Ascending aorta (tissue), 2 donors: ENCODE results near the gene MYO1G. TPM values are rescaled to one million over a fixed set of nuclear protein-coding genes. Genes with fewer than 3 reads are reported as not detected.

Source experiments
- DNase-seq, 2 donors: peaks; one replicate each; pipeline ENCODE4 v3.0.0-alpha.2; 2019; ENCODE audit warnings: low spot score in 2 of 2
- H3K27ac ChIP-seq, 2 donors: fragments of 200-600 bp; sonication (generic); one replicate each; pipeline ENCODE4 v1.5.1; 2016 to 2017; ENCODE audit warnings: mild to moderate bottlenecking in 1 of 2
- H3K27me3 ChIP-seq: fragments of 200-600 bp; sonication (generic); one replicate; pipeline ENCODE4 v1.5.1; 2017
- H3K36me3 ChIP-seq, 2 donors: fragments of 200-600 bp; sonication (generic); one replicate each; pipeline ENCODE4 v1.5.1; 2016
- H3K4me1 ChIP-seq, 2 donors: fragments of 200-600 bp; sonication (generic); one replicate each; pipeline ENCODE4 v1.5.1; 2016 to 2017; ENCODE audit warnings: mild to moderate bottlenecking in 1 of 2
- H3K4me3 ChIP-seq, 2 donors: fragments of 200-600 bp; sonication (generic); one replicate each; pipeline ENCODE4 v1.5.1; 2016 to 2017; ENCODE audit warnings: mild to moderate bottlenecking in 1 of 2
- H3K9me3 ChIP-seq, 2 donors: fragments of 200-600 bp; sonication (generic); one replicate each; pipeline ENCODE4 v1.5.1; 2016
- CTCF ChIP-seq, 3 experiments: fragments of 200-600 bp in 2 of 3; fragments of 450-650 bp in 1 of 3; sonication (generic) in 2 of 3; IDR thresholded peaks; one replicate each; pipeline ENCODE4 v1.5.1; 2016 to 2019; ENCODE audit warnings: antibody characterized with exemption in 3 of 3, mild to moderate bottlenecking in 1 of 3, moderate library complexity in 1 of 3
- intact Hi-C: fragments of 100-400 bp; cut with DNase I; formaldehyde crosslinking; loops from one replicate; pipeline ENCODE4 v1.15.1; 2023
- total RNA-seq: library from RNA; depleted of rRNA; stranded (reverse); fragments of >200 nt; gene quantifications from one replicate; pipeline ENCODE4 v1.1.0, GENCODE V29; 2016

Gene MYO1G
- total RNA-seq, 1 donor from 2014 or later, result 5.9 TPM

- no peak for TF ChIP-seq CTCF (IDR thresholded peaks at IDR 0.05)
- Histone ChIP-seq H3K4me3 (no peak overlapping the region), H3K9me3 (no peaks in the 10 kb centered on the region), H3K36me3 (no peaks in the 10 kb centered on the region), H3K4me1 (peaks cover 3 to 4% of the 10 kb centered on the region in 2 donors), H3K27ac (no peak overlapping the region), H3K27me3 (no peaks in the 10 kb centered on the region)
- intact Hi-C loops, result loop anchor here (10.0 kb wide), 1 partner anchor 49 kb away; no protein-coding TSS in a partner anchor
- no peak for DNase-seq
Observed at GRCh38 chr7:44965937-44966730, 12.7 kb downstream of the MYO1G start.

GRCh38 chr7:44965441-44965903, 13.3 kb downstream of the MYO1G start:
- Histone ChIP-seq H3K36me3 (no peaks in the 10 kb centered on the region), H3K27me3 (no peaks in the 10 kb centered on the region), H3K27ac (no peak overlapping the region), H3K4me1 (peaks cover 3 to 4% of the 10 kb centered on the region in 2 donors), H3K9me3 (no peaks in the 10 kb centered on the region), H3K4me3 (no peak overlapping the region)
- no peak for DNase-seq
- intact Hi-C loops, result loop anchor here (10.0 kb wide), 1 partner anchor 49 kb away; no protein-coding TSS in a partner anchor
- no peak for TF ChIP-seq CTCF (IDR thresholded peaks at IDR 0.05)

GRCh38 chr7:44964831-44965440, 13.9 kb downstream of the MYO1G start:
- Histone ChIP-seq H3K27ac (no peak overlapping the region), H3K4me3 (no peak overlapping the region), H3K4me1 (peaks cover 3 to 4% of the 10 kb centered on the region in 2 donors), H3K27me3 (no peaks in the 10 kb centered on the region), H3K36me3 (no peaks in the 10 kb centered on the region), H3K9me3 (no peaks in the 10 kb centered on the region)
- no peak for TF ChIP-seq CTCF (IDR thresholded peaks at IDR 0.05)
- DNase-seq, result no peak
- intact Hi-C loops, result loop anchor here (10.0 kb wide), 1 partner anchor 50 kb away; no protein-coding TSS in a partner anchor

GRCh38 chr7:44964384-44964830, 14.4 kb downstream of the MYO1G start:
- DNase-seq, result no peak
- H3K4me1 ChIP-seq, result peaks cover 3 to 4% of the 10 kb centered on the region in 2 donors
- TF ChIP-seq CTCF (IDR thresholded peaks at IDR 0.05), result no peak
- no peak overlapping the region for H3K4me3 ChIP-seq
- H3K27ac ChIP-seq, result no peak overlapping the region
- intact Hi-C loops, result loop anchor here (10.0 kb wide), 1 partner anchor 50 kb away; no protein-coding TSS in a partner anchor
- H3K27me3 ChIP-seq, result no peaks in the 10 kb centered on the region
- no peaks in the 10 kb centered on the region for H3K9me3 ChIP-seq
- no peaks in the 10 kb centered on the region for H3K36me3 ChIP-seq

GRCh38 chr7:44963364-44964290, 15.2 kb downstream of the MYO1G start:
- intact Hi-C loops, result loop anchor here (10.0 kb wide), 1 partner anchor 51 kb away; no protein-coding TSS in a partner anchor
- no peak for TF ChIP-seq CTCF (IDR thresholded peaks at IDR 0.05)
- H3K4me3 ChIP-seq, result peak overlapping the region; percentile 50 to 73
- no peak overlapping the region for H3K27ac ChIP-seq
- peaks cover 3 to 4% of the 10 kb centered on the region in 2 donors for H3K4me1 ChIP-seq
- no peaks in the 10 kb centered on the region for H3K36me3 ChIP-seq
- no peaks in the 10 kb centered on the region for H3K27me3 ChIP-seq
- H3K9me3 ChIP-seq, result no peaks in the 10 kb centered on the region
- DNase-seq, result no peak
